Spleen (tissue), 11 donors: ENCODE results near the gene JMY. TPM values are rescaled to one million over a fixed set of nuclear protein-coding genes. Genes with fewer than 3 reads are reported as not detected.
"Not testable (repeated sequence)": the region's sequence is repeated elsewhere in the genome, so short reads cannot be mapped to it uniquely, and the experiment has no call there.

Source experiments
- DNase-seq: peaks from one replicate; pipeline ENCODE4 v3.0.0-alpha.2; 2020
- H3K27ac ChIP-seq, 8 donors: fragments of 200-600 bp; sonication (generic) in 7 of 8; 1 replicate in 4 of 8; 2 replicates in 4 of 8; pipeline versions ENCODE4 v1.5.0 to v1.8.0; 2016 to 2021; ENCODE audit warnings: inconsistent platforms in 4 of 8, mild to moderate bottlenecking in 4 of 8, moderate library complexity in 1 of 8
- H3K27me3 ChIP-seq, 7 donors: fragments of 200-600 bp; sonication (generic) in 6 of 7; replicated peaks in 1 of 7; 1 replicate in 4 of 7; 2 replicates in 3 of 7; pipeline versions ENCODE4 v1.5.0 to v1.8.0; 2016 to 2021; ENCODE audit warnings: inconsistent platforms in 3 of 7, mild to moderate bottlenecking in 1 of 7
- H3K36me3 ChIP-seq, 6 donors: fragments of 200-600 bp; sonication (generic) in 5 of 6; 1 replicate in 4 of 6; 2 replicates in 2 of 6; pipeline versions ENCODE4 v1.5.0 to v1.8.0; 2016 to 2021; ENCODE audit warnings: inconsistent platforms in 2 of 6
- H3K4me1 ChIP-seq, 6 donors: fragments of 200-600 bp; sonication (generic) in 5 of 6; 1 replicate in 3 of 6; 2 replicates in 3 of 6; pipeline versions ENCODE4 v1.5.0 to v1.8.0; 2016 to 2021; ENCODE audit warnings: inconsistent platforms in 3 of 6
- H3K4me3 ChIP-seq, 8 donors: fragments of 200-600 bp; sonication (generic) in 7 of 8; 1 replicate in 4 of 8; 2 replicates in 4 of 8; pipeline versions ENCODE4 v1.5.0 to v1.8.0; 2016 to 2021; ENCODE audit warnings: inconsistent platforms in 4 of 8, mild to moderate bottlenecking in 4 of 8, moderate library complexity in 2 of 8
- H3K9me3 ChIP-seq, 8 donors: fragments of 200-600 bp; sonication (generic) in 7 of 8; 1 replicate in 4 of 8; 2 replicates in 4 of 8; pipeline versions ENCODE4 v1.5.0 to v1.8.0; 2016 to 2021; ENCODE audit warnings: inconsistent platforms in 4 of 8
- CTCF ChIP-seq, 11 experiments: fragments of 200-600 bp in 7 of 11; fragments of 450-650 bp in 4 of 11; sonication (generic) in 4 of 11; IDR thresholded peaks in 8 of 11; conservative IDR thresholded peaks in 3 of 11; 1 replicate in 7 of 11; 2 replicates in 4 of 11; pipeline versions ENCODE4 v1.4.0 to v1.8.0; 2016 to 2021; ENCODE audit warnings: antibody characterized with exemption in 11 of 11, inconsistent platforms in 4 of 11, mild to moderate bottlenecking in 1 of 11
- POLR2A ChIP-seq, 3 donors: fragments of 450-650 bp; IDR thresholded peaks; one replicate each; pipeline ENCODE4 v1.5.1; 2017; ENCODE audit warnings: antibody characterized with exemption in 3 of 3, mild to moderate bottlenecking in 1 of 3
- POLR2AphosphoS5 ChIP-seq, 3 donors: sonication (generic); formaldehyde crosslinking; IDR thresholded peaks; one replicate each; pipeline ENCODE4 v1.5.1; 2017; ENCODE audit warnings: antibody characterized with exemption in 3 of 3
- WGBS, 5 donors: extraction: QIAGEN DNeasy Blood & Tissue Kit in 3 of 5; methylation state at CpG; one replicate each; pipeline versions ENCODE4 v1.1.5 to v1.1.7; 2013 to 2018; 5-methylcytosine and 5-hydroxymethylcytosine counted together
- intact Hi-C: fragments of 100-400 bp; cut with DNase I; formaldehyde crosslinking; loops from one replicate; pipeline ENCODE4 v1.15.0; 2023; ENCODE audit warnings: low total_unique reads
- polyA plus RNA-seq, 3 donors: library from polyadenylated mRNA; stranded (reverse); fragments of 200-250 nt; gene quantifications; one replicate each; pipeline ENCODE4 v1.2.1, GENCODE V29; 2013
- total RNA-seq, 7 donors: library from RNA; depleted of rRNA in 3 of 7; stranded (reverse); fragments of >200 nt in 3 of 7; fragmentation: NEBNext Ultra II Directional in 4 of 7; extraction: Animal tissue kit (Norgen Biotek cat#: 25700) in 4 of 7; gene quantifications; one replicate each; pipeline versions ENCODE4 v1.1.0 to v1.2.1, GENCODE V29; 2016 to 2021
- donor health status: healthy with polysubstance abuse.
- donor health status: DM: no; HTN: no; CAD: no; lungs with moderate emphysema.
- donor health status: DM: no; HTN: no; CAD: no.
- donor health status: Bipolar disorder and iron deficiency.
- donor health status: healthy.
- donor health status: DM: no; HTN: no; CAD: no.
- donor health status: DM: yes; HTN: yes; CAD: no.

JMY gene
- total and polyA plus RNA-seq, 10 donors: 2.0 to 19.6 (median 11.6) TPM

- no peak overlapping the region for H3K27ac ChIP-seq
- DNase-seq: no peak
- TF ChIP-seq CTCF (IDR thresholded peaks at IDR 0.05 in 8 of 11, conservative IDR thresholded peaks at IDR 0.05 in 3 of 11) (no peak), POLR2A (IDR thresholded peaks at IDR 0.05) (no peak), POLR2AphosphoS5 (IDR thresholded peaks at IDR 0.05) (no peak)
- H3K27me3 ChIP-seq: peaks cover 0 to 10% (median 0%) of the 10 kb centered on the region in 7 donors
- peaks cover 16 to 89% (median 57%) of the 10 kb centered on the region in 6 donors for H3K4me1 ChIP-seq
- H3K36me3 ChIP-seq: no peaks in the 10 kb centered on the region
- intact Hi-C loops: no loop called here
- no peaks in the 10 kb centered on the region for H3K9me3 ChIP-seq
- no peak overlapping the region for H3K4me3 ChIP-seq
- 83 to 94% (median 91%) methylated on average over 4 of the region's 4 CpGs for WGBS, 5 donors
Measured at GRCh38 chr5:79241535-79241979, 5.6 kb downstream of the JMY start.

GRCh38 chr5:79242242-79243039 lies 6.5 kb downstream of the JMY start:
- Histone ChIP-seq H3K36me3 (no peaks in the 10 kb centered on the region), H3K4me3 (no peak overlapping the region), H3K27ac (no peak overlapping the region), H3K9me3 (no peaks in the 10 kb centered on the region), H3K27me3 (peaks cover 0 to under 1% (median 0%) of the 10 kb centered on the region in 7 donors), H3K4me1 (peaks cover 16 to 80% (median 56%) of the 10 kb centered on the region in 6 donors)
- no peak for DNase-seq
- intact Hi-C loops: no loop called here
- TF ChIP-seq POLR2A (IDR thresholded peaks at IDR 0.05): no peak
- TF ChIP-seq CTCF (IDR thresholded peaks at IDR 0.05 in 8 of 11, conservative IDR thresholded peaks at IDR 0.05 in 3 of 11): no peak
- TF ChIP-seq POLR2AphosphoS5 (IDR thresholded peaks at IDR 0.05): no peak
- 84 to 95% (median 90%) methylated on average over 5 of the region's 5 CpGs for WGBS, 5 donors

- no peaks in the 10 kb centered on the region for H3K9me3 ChIP-seq
- WGBS, 5 donors: 96 to 100% (median 100%) methylated on average over 1 of the region's 1 CpG
- no peak for TF ChIP-seq POLR2A (IDR thresholded peaks at IDR 0.05)
- TF ChIP-seq CTCF (IDR thresholded peaks at IDR 0.05 in 8 of 11, conservative IDR thresholded peaks at IDR 0.05 in 3 of 11): no peak
- TF ChIP-seq POLR2AphosphoS5 (IDR thresholded peaks at IDR 0.05): no peak
- H3K4me1 ChIP-seq: peaks cover 15 to 73% (median 48%) of the 10 kb centered on the region in 6 donors
- no peaks in the 10 kb centered on the region for H3K36me3 ChIP-seq
- H3K27ac ChIP-seq: no peak overlapping the region
- no peak for DNase-seq
- intact Hi-C loops: no loop called here
- no peaks in the 10 kb centered on the region for H3K27me3 ChIP-seq
- H3K4me3 ChIP-seq: no peak overlapping the region
Measured at GRCh38 chr5:79243224-79243623, 7.3 kb downstream of the JMY start.

GRCh38 chr5:79254067-79254466 lies 18.1 kb downstream of the JMY start:
- 94 to 98% (median 97%) methylated on average over 8 of the region's 8 CpGs for WGBS, 5 donors
- H3K27me3 ChIP-seq, H3K27ac ChIP-seq, H3K4me3 ChIP-seq, intact Hi-C loops, DNase-seq, H3K9me3 ChIP-seq, H3K36me3 ChIP-seq: not testable (repeated sequence)
- H3K4me1 ChIP-seq: peaks cover 0 to 17% (median 0%) of the 10 kb centered on the region in 6 donors
